Measurements from ENCODE around the gene MAP2K6. TPM values are rescaled to one million over a fixed set of nuclear protein-coding genes. Genes with fewer than 3 reads are reported as not detected.

Gene MAP2K6
- 10 to 100 TPM in 3 of 5 donors, 1 to 10 TPM in 1, not detected in 1; 1.0 to 25.5 (median 12.0) TPM for total RNA-seq
- 1 to 10 TPM; 1.2 to 4.6 (median 4.1) TPM for polyA plus RNA-seq
- long read RNA-seq, donor 1, full-length matches to known transcripts = 1 of 1 reads
- long read RNA-seq, donor 1, partial matches to known transcripts = 0 of 1 reads
- long read RNA-seq, donor 1, other reads (novel, unspliced or antisense) = 0 of 1 reads
- long read RNA-seq, donor 2 = 0 reads
- long read RNA-seq, donor 3 = 0 reads
- long read RNA-seq, donor 4, full-length matches to known transcripts = 3 of 3 reads
- long read RNA-seq, donor 4, partial matches to known transcripts = 0 of 3 reads
- long read RNA-seq, donor 4, other reads (novel, unspliced or antisense) = 0 of 3 reads
- long read RNA-seq, donor 5, full-length matches to known transcripts = 3 of 3 reads
- long read RNA-seq, donor 5, partial matches to known transcripts = 0 of 3 reads
- long read RNA-seq, donor 5, other reads (novel, unspliced or antisense) = 0 of 3 reads
- long read RNA-seq, donor 6, partial matches to known transcripts = 0 of 1 reads
- long read RNA-seq, donor 6, other reads (novel, unspliced or antisense) = 0 of 1 reads
- long read RNA-seq, donor 7, full-length matches to known transcripts = 5 of 5 reads
- long read RNA-seq, donor 7, partial matches to known transcripts = 0 of 5 reads
- long read RNA-seq, donor 7, other reads (novel, unspliced or antisense) = 0 of 5 reads
- long read RNA-seq, donor 8, partial matches to known transcripts = 0 of 1 reads
- long read RNA-seq, donor 8, other reads (novel, unspliced or antisense) = 0 of 1 reads
- long read RNA-seq, donor 9, full-length matches to known transcripts = 2 of 2 reads
- long read RNA-seq, donor 9, partial matches to known transcripts = 0 of 2 reads
- long read RNA-seq, donor 9, other reads (novel, unspliced or antisense) = 0 of 2 reads
- long read RNA-seq, donor 10, full-length matches to known transcripts = 1 of 1 reads
- long read RNA-seq, donor 10, partial matches to known transcripts = 0 of 1 reads
- long read RNA-seq, donor 10, other reads (novel, unspliced or antisense) = 0 of 1 reads

DNA sequence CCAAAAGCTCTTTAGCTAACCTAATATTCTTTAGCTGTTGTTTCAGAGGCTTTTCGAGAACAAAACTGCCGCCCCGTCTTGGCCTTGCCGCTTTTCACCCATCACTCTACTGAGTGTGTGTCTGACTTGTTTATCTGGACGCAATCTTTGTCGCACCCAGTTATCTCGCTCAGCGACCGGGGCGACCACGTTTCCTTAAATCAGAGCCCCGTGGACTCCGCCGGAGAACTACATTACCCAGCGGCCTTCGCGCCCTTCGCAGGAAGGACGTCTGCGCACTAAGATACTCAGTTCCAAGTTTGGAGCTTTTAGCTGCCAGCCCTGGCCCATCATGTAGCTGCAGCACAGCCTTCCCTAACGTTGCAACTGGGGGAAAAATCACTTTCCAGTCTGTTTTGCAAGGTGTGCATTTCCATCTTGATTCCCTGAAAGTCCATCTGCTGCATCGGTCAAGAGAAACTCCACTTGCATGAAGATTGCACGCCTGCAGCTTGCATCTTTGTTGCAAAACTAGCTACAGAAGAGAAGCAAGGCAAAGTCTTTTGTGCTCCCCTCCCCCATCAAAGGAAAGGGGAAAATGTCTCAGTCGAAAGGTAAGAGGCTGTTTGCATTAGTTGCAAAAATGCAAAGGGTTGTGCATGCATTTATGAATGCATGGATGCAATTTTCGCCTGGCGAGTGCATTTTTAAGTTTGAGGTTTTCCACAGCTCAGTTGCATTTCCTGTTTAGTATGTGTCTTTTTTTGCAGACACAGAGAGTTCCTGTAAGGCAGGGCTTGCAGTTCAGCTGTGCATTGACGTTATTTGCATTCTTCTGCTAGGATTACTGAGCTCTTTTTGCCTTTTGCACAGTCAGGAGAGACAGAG, at the start of gene MAP2K6:
TSS of gene MAP2K6 (plus strand) at position 290 of the 867 bp plus-strand sequence. CDS start at position 578, 288 bp downstream.
- no peaks in the 10 kb centered on the region for H3K9me3 ChIP-seq
- H3K27me3 ChIP-seq = no peaks in the 10 kb centered on the region
- H3K4me1 ChIP-seq = peaks cover 8 to 46% (median 31%) of the 10 kb centered on the region in 4 donors
- H3K36me3 ChIP-seq = no peaks in the 10 kb centered on the region
- intact Hi-C loops (cut with DNase I; ENCODE audit: low total_unique reads) = no loop called here
- TF ChIP-seq POLR2AphosphoS5 (IDR thresholded peaks at IDR 0.05) (peak in 1 of 3 donors; percentile 55), POLR2A (IDR thresholded peaks at IDR 0.05) (no peak)
- H3K4me3 ChIP-seq = peak within 1 kb of the TSS; percentile 52 to 78 (median 66)
- 0 to 1% (median 0%) methylated on average over 27 of the region's 27 CpGs for WGBS, 5 donors
- peak; percentile 81 to 95 for DNase-seq
- H3K27ac ChIP-seq = peak within 1 kb of the TSS in 4 of 5 donors; percentile 16 to 70 (median 62)

DNA sequence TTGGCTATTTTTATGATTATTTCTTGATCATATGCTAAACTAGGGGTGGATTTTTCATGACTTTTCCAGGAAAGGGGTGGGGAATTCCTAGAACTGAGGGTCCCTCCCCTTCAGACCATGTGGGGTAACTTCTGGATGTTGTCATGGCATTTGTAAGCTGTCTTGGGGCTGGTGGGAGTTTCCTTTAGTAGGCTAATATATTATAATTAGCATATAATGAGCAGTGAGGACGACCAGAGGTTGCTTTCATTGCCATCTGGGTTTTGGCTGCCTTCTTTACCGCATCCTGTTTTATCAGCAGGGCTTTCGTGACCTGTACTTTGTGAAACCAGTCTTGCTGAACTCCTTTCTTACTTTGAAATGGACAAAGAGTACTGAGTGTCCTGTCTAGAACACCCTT, 47.2 kb upstream of the MAP2K6 start:
- Histone ChIP-seq H3K4me3 (no peak overlapping the region), H3K27ac (no peak overlapping the region), H3K9me3 (no peaks in the 10 kb centered on the region), H3K27me3 (no peaks in the 10 kb centered on the region), H3K4me1 (no peaks in the 10 kb centered on the region), H3K36me3 (no peaks in the 10 kb centered on the region)
- intact Hi-C loops (cut with DNase I; ENCODE audit: low total_unique reads) = no loop called here
- DNase-seq = no peak
- 36 to 46% (median 40%) methylated on average over 3 of the region's 3 CpGs for WGBS, 5 donors
- TF ChIP-seq POLR2A (IDR thresholded peaks at IDR 0.05) = no peak
- TF ChIP-seq, protein P1, sequence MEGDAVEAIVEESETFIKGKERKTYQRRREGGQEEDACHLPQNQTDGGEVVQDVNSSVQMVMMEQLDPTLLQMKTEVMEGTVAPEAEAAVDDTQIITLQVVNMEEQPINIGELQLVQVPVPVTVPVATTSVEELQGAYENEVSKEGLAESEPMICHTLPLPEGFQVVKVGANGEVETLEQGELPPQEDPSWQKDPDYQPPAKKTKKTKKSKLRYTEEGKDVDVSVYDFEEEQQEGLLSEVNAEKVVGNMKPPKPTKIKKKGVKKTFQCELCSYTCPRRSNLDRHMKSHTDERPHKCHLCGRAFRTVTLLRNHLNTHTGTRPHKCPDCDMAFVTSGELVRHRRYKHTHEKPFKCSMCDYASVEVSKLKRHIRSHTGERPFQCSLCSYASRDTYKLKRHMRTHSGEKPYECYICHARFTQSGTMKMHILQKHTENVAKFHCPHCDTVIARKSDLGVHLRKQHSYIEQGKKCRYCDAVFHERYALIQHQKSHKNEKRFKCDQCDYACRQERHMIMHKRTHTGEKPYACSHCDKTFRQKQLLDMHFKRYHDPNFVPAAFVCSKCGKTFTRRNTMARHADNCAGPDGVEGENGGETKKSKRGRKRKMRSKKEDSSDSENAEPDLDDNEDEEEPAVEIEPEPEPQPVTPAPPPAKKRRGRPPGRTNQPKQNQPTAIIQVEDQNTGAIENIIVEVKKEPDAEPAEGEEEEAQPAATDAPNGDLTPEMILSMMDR (IDR thresholded peaks at IDR 0.05) = no peak
- TF ChIP-seq EP300 (IDR thresholded peaks at IDR 0.05) = no peak
- no peak for TF ChIP-seq POLR2AphosphoS5 (IDR thresholded peaks at IDR 0.05)

DNA sequence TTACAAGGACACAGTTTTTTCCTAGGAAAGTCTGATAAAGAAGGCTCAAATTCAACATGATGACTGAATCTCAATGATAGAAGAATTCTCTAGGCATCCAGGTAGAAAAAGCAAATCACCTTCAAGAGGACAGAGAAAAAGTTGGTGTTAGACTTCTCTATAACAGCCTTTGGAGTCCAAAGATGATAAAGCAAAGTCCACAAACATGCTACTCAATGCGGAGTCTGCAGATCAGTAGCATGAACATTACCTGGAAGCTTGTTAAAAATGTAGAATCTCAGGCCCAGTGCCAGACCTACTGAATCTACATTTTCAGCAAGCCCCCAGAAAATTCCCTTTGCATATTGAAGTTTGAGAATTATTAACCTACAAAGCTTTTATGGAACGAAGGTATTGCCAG, 41.4 kb upstream of the MAP2K6 start:
- H3K4me1 ChIP-seq = no peaks in the 10 kb centered on the region

DNA sequence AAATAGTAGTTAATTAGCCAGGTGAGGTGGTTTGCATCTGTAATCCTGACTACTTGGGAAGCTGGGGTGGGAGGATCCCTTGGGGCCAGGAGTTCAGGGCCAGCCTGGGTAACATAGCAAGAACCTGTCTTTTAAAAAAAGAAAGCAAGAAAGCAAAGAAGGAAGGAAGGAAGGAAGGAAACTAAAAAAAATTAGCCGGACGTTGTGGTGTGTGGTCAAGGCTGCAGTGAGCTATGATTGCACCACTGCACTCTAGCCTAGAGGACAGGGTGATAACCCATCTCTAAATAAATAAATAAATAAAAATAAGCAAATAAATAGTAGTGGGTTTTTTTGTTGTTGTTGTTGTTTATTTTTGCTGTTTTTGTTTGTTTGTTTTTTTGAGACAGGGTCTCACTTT, 39.3 kb upstream of the MAP2K6 start:
- no peaks in the 10 kb centered on the region for H3K9me3 ChIP-seq
- intact Hi-C loops (cut with DNase I; ENCODE audit: low total_unique reads) = no loop called here
- 44 to 69% (median 61%) methylated on average over 2 of the region's 2 CpGs for WGBS, 5 donors

More for the DNA sequence above, 41.4 kb upstream of the MAP2K6 start:
- H3K27me3 ChIP-seq = no peaks in the 10 kb centered on the region
- TF ChIP-seq POLR2AphosphoS5 (IDR thresholded peaks at IDR 0.05) (no peak), EP300 (IDR thresholded peaks at IDR 0.05) (no peak), POLR2A (IDR thresholded peaks at IDR 0.05) (no peak)
- TF ChIP-seq, protein P1 (IDR thresholded peaks at IDR 0.05) = no peak
- WGBS, 5 donors = 83 to 96% (median 84%) methylated on average over 2 of the region's 2 CpGs
- no peaks in the 10 kb centered on the region for H3K36me3 ChIP-seq
- H3K4me3 ChIP-seq = no peak overlapping the region
- DNase-seq = no peak
- intact Hi-C loops (cut with DNase I; ENCODE audit: low total_unique reads) = no loop called here
- no peak overlapping the region for H3K27ac ChIP-seq
- no peaks in the 10 kb centered on the region for H3K9me3 ChIP-seq

More for the DNA sequence above, 39.3 kb upstream of the MAP2K6 start:
- Histone ChIP-seq H3K36me3 (no peaks in the 10 kb centered on the region), H3K4me1 (no peaks in the 10 kb centered on the region), H3K4me3 (no peak overlapping the region), H3K27ac (no peak overlapping the region), H3K27me3 (no peaks in the 10 kb centered on the region)
- TF ChIP-seq EP300 (IDR thresholded peaks at IDR 0.05) = no peak
- TF ChIP-seq, protein P1 (IDR thresholded peaks at IDR 0.05) = no peak
- no peak for TF ChIP-seq POLR2AphosphoS5 (IDR thresholded peaks at IDR 0.05)
- no peak for TF ChIP-seq POLR2A (IDR thresholded peaks at IDR 0.05)
- no peak for DNase-seq
